Type B pancreatic cell (in vitro differentiated cells): ENCODE results near the gene TMEM108. TPM values are rescaled to one million over a fixed set of nuclear protein-coding genes. Genes with fewer than 3 reads are reported as not detected.

Experiments used
- DNase-seq: peaks from one replicate; pipeline ENCODE4 v3.0.0; 2021; ENCODE audit warnings: mixed read lengths; ENCODE audit not compliant: unreplicated experiment; ENCODE audit errors: extremely low spot score
- H3K27ac Mint-ChIP-seq: 2 replicates; pipeline ENCODE4 v1.8.0; 2021; ENCODE audit warnings: mild to moderate bottlenecking, mixed read lengths
- H3K27me3 Mint-ChIP-seq: 2 replicates; pipeline ENCODE4 v1.8.0; 2021; ENCODE audit warnings: mixed read lengths
- H3K36me3 Mint-ChIP-seq: 2 replicates; pipeline ENCODE4 v1.8.0; 2021; ENCODE audit warnings: mixed read lengths
- H3K4me1 Mint-ChIP-seq: one replicate; pipeline ENCODE4 v1.8.0; 2021; ENCODE audit warnings: mixed read lengths; ENCODE audit not compliant: unreplicated experiment
- H3K4me3 Mint-ChIP-seq: 2 replicates; pipeline ENCODE4 v1.8.0; 2021; ENCODE audit warnings: mild to moderate bottlenecking, mixed read lengths
- H3K9me3 Mint-ChIP-seq: 2 replicates; pipeline ENCODE4 v1.8.0; 2021; ENCODE audit warnings: mixed read lengths
- CTCF ChIP-seq: fragments of 200-600 bp; sonication (generic); conservative IDR thresholded peaks from 2 replicates; pipeline ENCODE4 v1.5.0; 2021; ENCODE audit warnings: antibody characterized with exemption, mild to moderate bottlenecking
- total RNA-seq: library from RNA; stranded (reverse); gene quantifications from 2 replicates; pipeline ENCODE4 v1.2.1, GENCODE V29; 2021; ENCODE audit warnings: low replicate concordance

The TMEM108 gene
- total RNA-seq, 1 donor from 2014 or later, result 7.4 TPM

- Mint-ChIP-seq H3K36me3 (no peaks in the 10 kb centered on the region), H3K27ac (no peak overlapping the region), H3K9me3 (no peaks in the 10 kb centered on the region), H3K27me3 (no peaks in the 10 kb centered on the region), H3K4me3 (no peak overlapping the region), H3K4me1 (no peaks in the 10 kb centered on the region)
- no peak for TF ChIP-seq CTCF
- DNase-seq, result no peak
Measured at GRCh38 chr3:133293397-133294110, 255.4 kb downstream of the TMEM108 start.

GRCh38 chr3:133294253-133294652 is 256.1 kb downstream of the TMEM108 start:
- no peak for TF ChIP-seq CTCF

GRCh38 chr3:133295199-133295901 is 257.2 kb downstream of the TMEM108 start:
- H3K4me1 Mint-ChIP-seq, result peaks cover 6% of the 10 kb centered on the region
- TF ChIP-seq CTCF, result no peak
- no peak overlapping the region for H3K27ac Mint-ChIP-seq
- no peaks in the 10 kb centered on the region for H3K27me3 Mint-ChIP-seq
- H3K36me3 Mint-ChIP-seq, result no peaks in the 10 kb centered on the region
- no peaks in the 10 kb centered on the region for H3K9me3 Mint-ChIP-seq
- DNase-seq, result no peak
- no peak overlapping the region for H3K4me3 Mint-ChIP-seq

More at GRCh38 chr3:133294253-133294652, 256.1 kb downstream of the TMEM108 start:
- Mint-ChIP-seq H3K27me3 (no peaks in the 10 kb centered on the region), H3K4me3 (no peak overlapping the region), H3K4me1 (no peaks in the 10 kb centered on the region), H3K27ac (no peak overlapping the region), H3K9me3 (no peaks in the 10 kb centered on the region), H3K36me3 (no peaks in the 10 kb centered on the region)
- no peak for DNase-seq

GRCh38 chr3:133295944-133296917 is 258.0 kb downstream of the TMEM108 start:
- H3K4me3 Mint-ChIP-seq, result no peak overlapping the region

More at GRCh38 chr3:133295944-133296917, 258.0 kb downstream of the TMEM108 start:
- H3K9me3 Mint-ChIP-seq, result no peaks in the 10 kb centered on the region
- no peaks in the 10 kb centered on the region for H3K27me3 Mint-ChIP-seq
- no peaks in the 10 kb centered on the region for H3K36me3 Mint-ChIP-seq
- peaks cover 12% of the 10 kb centered on the region for H3K4me1 Mint-ChIP-seq
- no peak for TF ChIP-seq CTCF
- no peak overlapping the region for H3K27ac Mint-ChIP-seq
- DNase-seq, result no peak
